HepG2 (cell line): Measurements from ENCODE around the gene FOXS1. TPM values are rescaled to one million over a fixed set of nuclear protein-coding genes. Genes with fewer than 3 reads are reported as not detected.
A peak's percentile ranks its signal among the peaks of the same experiment; 100 is the strongest.

ENCODE experiments used
- CBX5 ChIP-seq: sonication (generic); formaldehyde crosslinking; IDR thresholded peaks from 2 replicates; pipeline ENCODE4 v1.4.0; 2020; ENCODE audit warnings: missing genetic modification reagents, borderline replicate concordance
- CHD4 ChIP-seq: fragments of 200-600 bp; sonication (generic); IDR thresholded peaks from 2 replicates; pipeline ENCODE4 v1.7.0; 2017; ENCODE audit warnings: mild to moderate bottlenecking, low read length, borderline replicate concordance
- EEA1 ChIP-seq: sonication (generic); formaldehyde crosslinking; IDR thresholded peaks from 2 replicates; pipeline ENCODE4 v1.5.1; 2020; ENCODE audit warnings: mild to moderate bottlenecking, missing genetic modification reagents, borderline replicate concordance
- GATAD1 ChIP-seq: IDR thresholded peaks from 2 replicates; pipeline ENCODE4 v1.6.1; 2016; ENCODE audit warnings: missing genetic modification reagents, missing compliant biosample characterization
- IRX3 ChIP-seq: sonication (generic); formaldehyde crosslinking; IDR thresholded peaks from 2 replicates; pipeline ENCODE4 v1.8.1; 2023; ENCODE audit warnings: mild to moderate bottlenecking, low read depth, missing genetic modification reagents, borderline replicate concordance
- KDM5B ChIP-seq: sonication (generic); formaldehyde crosslinking; IDR thresholded peaks from 2 replicates; pipeline ENCODE4 v1.4.0; 2020; ENCODE audit warnings: missing genetic modification reagents, mild to moderate bottlenecking, borderline replicate concordance
- POLR2AphosphoS2 ChIP-seq: IDR thresholded peaks from 2 replicates; pipeline ENCODE4 v1.6.1; 2011; ENCODE audit warnings: low read depth, low read length, improper control_type of control experiment
- SMAD1 ChIP-seq: sonication (generic); formaldehyde crosslinking; IDR thresholded peaks from 2 replicates; pipeline ENCODE4 v1.4.0; 2020; ENCODE audit warnings: missing genetic modification reagents, low read depth, mild to moderate bottlenecking, borderline replicate concordance
- SPEN ChIP-seq: sonication (generic); formaldehyde crosslinking; IDR thresholded peaks from 2 replicates; pipeline ENCODE4 v1.5.1; 2020; ENCODE audit warnings: low read depth, mild to moderate bottlenecking, missing genetic modification reagents
- SRSF1 ChIP-seq: fragments of 200-400 bp; formaldehyde crosslinking; optimal IDR thresholded peaks from 2 replicates; pipeline ENCODE3; 2017; ENCODE audit warnings: mild to moderate bottlenecking, low read depth, low read length, moderate library complexity
- ZMYM3 ChIP-seq: sonication (generic); formaldehyde crosslinking; IDR thresholded peaks from 2 replicates; pipeline ENCODE4 v1.5.1; 2020; ENCODE audit warnings: mild to moderate bottlenecking, missing genetic modification reagents
- ZNF260 ChIP-seq: sonication (generic); formaldehyde crosslinking; IDR thresholded peaks from 2 replicates; pipeline ENCODE4 v1.4.0; 2020; ENCODE audit warnings: missing genetic modification reagents, low read depth, mild to moderate bottlenecking, borderline replicate concordance
- polyA plus RNA-seq, 8 experiments: library from polyadenylated mRNA; depleted of rRNA in 3 of 8; stranded (reverse) in 7 of 8; unstranded in 1 of 8; fragments of >200 nt; fragmentation: Illumina TruSeq in 4 of 8; extraction: Trizol in 4 of 8; gene quantifications; 2 replicates each; pipeline versions ENCODE4 v1.2.1 to v1.2.3, GENCODE V29; 2011 to 2016; ENCODE audit warnings: low read depth in 4 of 8, missing spikeins in 1 of 8, mixed read lengths in 1 of 8; ENCODE audit not compliant: insufficient read depth in 1 of 8
- total RNA-seq, 5 experiments: library from RNA; depleted of rRNA; stranded (reverse); fragments of >200 nt; fragmentation: Illumina TruSeq; extraction: Trizol; gene quantifications; 2 replicates each; pipeline ENCODE4 v1.2.3, GENCODE V29; 2016; ENCODE audit warnings: low read depth in 1 of 5
- TF ChIP-seq, protein P1 (sequence below): sonication (generic); IDR thresholded peaks from 2 replicates; pipeline ENCODE4 v1.6.1; 2016; ENCODE audit warnings: low read depth, borderline replicate concordance
- TF ChIP-seq, protein P2 (sequence below): sonication (generic); formaldehyde crosslinking; IDR thresholded peaks from 2 replicates; pipeline ENCODE4 v1.4.0; 2020; ENCODE audit warnings: mild to moderate bottlenecking, missing genetic modification reagents, borderline replicate concordance
- TF ChIP-seq, protein P3 (sequence below): IDR thresholded peaks from 2 replicates; pipeline ENCODE4 v1.6.1; 2016; ENCODE audit warnings: low read depth, control low read depth
- TF ChIP-seq, protein P4 (sequence below): sonication (generic); formaldehyde crosslinking; IDR thresholded peaks from 2 replicates; pipeline ENCODE4 v1.4.0; 2020; ENCODE audit warnings: mild to moderate bottlenecking, missing genetic modification reagents
- TF ChIP-seq, protein P5 (sequence below): sonication (generic); formaldehyde crosslinking; IDR thresholded peaks from 2 replicates; pipeline ENCODE4 v1.4.0; 2020; ENCODE audit warnings: low read depth, mild to moderate bottlenecking, missing genetic modification reagents

FOXS1 gene
- total and polyA plus RNA-seq, 2 of the 13 experiments (the other 11 are each of a cell fraction or from before 2014, with no cell fraction given) = not detected

DNA sequence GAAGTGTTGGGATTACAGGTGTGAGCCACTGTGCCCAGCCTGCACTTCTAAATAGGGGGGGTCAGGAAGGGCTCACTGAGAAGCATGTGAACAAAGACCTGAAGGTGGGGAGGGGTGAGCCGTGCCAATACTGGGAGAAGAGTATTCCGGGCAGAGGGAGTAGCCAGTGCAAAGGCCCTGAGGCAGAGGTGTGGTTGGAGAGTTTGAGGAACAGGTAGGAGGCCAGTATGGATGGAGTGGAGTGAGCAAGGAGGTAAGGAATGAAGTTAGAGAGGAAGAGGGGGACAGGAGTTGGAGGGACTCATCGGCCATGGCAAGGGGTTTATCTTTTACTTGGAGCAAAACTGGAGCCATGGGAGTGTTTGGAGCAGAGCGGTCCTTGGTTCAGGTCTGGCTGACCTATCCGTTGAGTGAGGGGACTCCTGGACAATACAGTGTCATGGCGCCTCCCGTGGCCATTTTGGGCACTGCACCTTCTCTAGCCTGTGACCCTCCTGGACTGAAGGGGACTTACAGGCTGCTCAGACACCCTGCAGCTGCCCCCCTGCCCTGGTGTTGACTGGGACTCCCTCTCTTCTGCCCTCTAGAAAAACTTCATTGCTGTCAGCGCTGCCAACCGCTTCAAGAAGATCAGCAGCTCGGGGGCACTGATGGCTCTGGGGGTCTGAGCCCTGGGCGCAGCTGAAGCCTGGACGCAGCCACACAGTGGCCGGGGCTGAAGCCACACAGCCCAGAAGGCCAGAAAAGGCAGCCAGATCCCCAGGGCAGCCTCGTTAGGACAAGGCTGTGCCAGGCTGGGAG is 12.1 kb downstream of the FOXS1 start (continued):
- TF ChIP-seq, protein P1, sequence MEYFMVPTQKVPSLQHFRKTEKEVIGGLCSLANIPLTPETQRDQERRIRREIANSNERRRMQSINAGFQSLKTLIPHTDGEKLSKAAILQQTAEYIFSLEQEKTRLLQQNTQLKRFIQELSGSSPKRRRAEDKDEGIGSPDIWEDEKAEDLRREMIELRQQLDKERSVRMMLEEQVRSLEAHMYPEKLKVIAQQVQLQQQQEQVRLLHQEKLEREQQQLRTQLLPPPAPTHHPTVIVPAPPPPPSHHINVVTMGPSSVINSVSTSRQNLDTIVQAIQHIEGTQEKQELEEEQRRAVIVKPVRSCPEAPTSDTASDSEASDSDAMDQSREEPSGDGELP = no peak
- 0 out of 2 replicates have a peak, but pooled peaks have one; percentile 30 for TF ChIP-seq SMAD1
- TF ChIP-seq ZMYM3 (CRISPR knock-in tag) = 0 out of 2 replicates have a peak, but pooled peaks have one; percentile 21
- no peak for TF ChIP-seq SRSF1
- TF ChIP-seq POLR2AphosphoS2 = no peak
- no peak for TF ChIP-seq IRX3 (CRISPR knock-in tag)
- no peak for TF ChIP-seq ZNF260
- TF ChIP-seq, protein P2, sequence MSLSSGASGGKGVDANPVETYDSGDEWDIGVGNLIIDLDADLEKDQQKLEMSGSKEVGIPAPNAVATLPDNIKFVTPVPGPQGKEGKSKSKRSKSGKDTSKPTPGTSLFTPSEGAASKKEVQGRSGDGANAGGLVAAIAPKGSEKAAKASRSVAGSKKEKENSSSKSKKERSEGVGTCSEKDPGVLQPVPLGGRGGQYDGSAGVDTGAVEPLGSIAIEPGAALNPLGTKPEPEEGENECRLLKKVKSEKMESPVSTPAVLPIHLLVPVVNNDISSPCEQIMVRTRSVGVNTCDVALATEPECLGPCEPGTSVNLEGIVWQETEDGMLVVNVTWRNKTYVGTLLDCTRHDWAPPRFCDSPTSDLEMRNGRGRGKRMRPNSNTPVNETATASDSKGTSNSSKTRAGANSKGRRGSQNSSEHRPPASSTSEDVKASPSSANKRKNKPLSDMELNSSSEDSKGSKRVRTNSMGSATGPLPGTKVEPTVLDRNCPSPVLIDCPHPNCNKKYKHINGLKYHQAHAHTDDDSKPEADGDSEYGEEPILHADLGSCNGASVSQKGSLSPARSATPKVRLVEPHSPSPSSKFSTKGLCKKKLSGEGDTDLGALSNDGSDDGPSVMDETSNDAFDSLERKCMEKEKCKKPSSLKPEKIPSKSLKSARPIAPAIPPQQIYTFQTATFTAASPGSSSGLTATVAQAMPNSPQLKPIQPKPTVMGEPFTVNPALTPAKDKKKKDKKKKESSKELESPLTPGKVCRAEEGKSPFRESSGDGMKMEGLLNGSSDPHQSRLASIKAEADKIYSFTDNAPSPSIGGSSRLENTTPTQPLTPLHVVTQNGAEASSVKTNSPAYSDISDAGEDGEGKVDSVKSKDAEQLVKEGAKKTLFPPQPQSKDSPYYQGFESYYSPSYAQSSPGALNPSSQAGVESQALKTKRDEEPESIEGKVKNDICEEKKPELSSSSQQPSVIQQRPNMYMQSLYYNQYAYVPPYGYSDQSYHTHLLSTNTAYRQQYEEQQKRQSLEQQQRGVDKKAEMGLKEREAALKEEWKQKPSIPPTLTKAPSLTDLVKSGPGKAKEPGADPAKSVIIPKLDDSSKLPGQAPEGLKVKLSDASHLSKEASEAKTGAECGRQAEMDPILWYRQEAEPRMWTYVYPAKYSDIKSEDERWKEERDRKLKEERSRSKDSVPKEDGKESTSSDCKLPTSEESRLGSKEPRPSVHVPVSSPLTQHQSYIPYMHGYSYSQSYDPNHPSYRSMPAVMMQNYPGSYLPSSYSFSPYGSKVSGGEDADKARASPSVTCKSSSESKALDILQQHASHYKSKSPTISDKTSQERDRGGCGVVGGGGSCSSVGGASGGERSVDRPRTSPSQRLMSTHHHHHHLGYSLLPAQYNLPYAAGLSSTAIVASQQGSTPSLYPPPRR = no peak
- TF ChIP-seq SPEN (CRISPR knock-in tag) = 0 out of 2 replicates have a peak, but pooled peaks have one; percentile 49
- TF ChIP-seq, protein P3, sequence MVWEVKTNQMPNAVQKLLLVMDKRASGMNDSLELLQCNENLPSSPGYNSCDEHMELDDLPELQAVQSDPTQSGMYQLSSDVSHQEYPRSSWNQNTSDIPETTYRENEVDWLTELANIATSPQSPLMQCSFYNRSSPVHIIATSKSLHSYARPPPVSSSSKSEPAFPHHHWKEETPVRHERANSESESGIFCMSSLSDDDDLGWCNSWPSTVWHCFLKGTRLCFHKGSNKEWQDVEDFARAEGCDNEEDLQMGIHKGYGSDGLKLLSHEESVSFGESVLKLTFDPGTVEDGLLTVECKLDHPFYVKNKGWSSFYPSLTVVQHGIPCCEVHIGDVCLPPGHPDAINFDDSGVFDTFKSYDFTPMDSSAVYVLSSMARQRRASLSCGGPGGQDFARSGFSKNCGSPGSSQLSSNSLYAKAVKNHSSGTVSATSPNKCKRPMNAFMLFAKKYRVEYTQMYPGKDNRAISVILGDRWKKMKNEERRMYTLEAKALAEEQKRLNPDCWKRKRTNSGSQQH (CRISPR knock-in tag) = no peak
- peak; percentile 24; the same call in 1 of the 2 replicates for TF ChIP-seq CBX5 (CRISPR knock-in tag)
- TF ChIP-seq CHD4 = 0 out of 2 replicates have a peak, but pooled peaks have one; percentile 24
- TF ChIP-seq EEA1 = peak; percentile 64; the same call in 1 of the 2 replicates
- TF ChIP-seq KDM5B (CRISPR knock-in tag) = no peak
- TF ChIP-seq, protein P4, sequence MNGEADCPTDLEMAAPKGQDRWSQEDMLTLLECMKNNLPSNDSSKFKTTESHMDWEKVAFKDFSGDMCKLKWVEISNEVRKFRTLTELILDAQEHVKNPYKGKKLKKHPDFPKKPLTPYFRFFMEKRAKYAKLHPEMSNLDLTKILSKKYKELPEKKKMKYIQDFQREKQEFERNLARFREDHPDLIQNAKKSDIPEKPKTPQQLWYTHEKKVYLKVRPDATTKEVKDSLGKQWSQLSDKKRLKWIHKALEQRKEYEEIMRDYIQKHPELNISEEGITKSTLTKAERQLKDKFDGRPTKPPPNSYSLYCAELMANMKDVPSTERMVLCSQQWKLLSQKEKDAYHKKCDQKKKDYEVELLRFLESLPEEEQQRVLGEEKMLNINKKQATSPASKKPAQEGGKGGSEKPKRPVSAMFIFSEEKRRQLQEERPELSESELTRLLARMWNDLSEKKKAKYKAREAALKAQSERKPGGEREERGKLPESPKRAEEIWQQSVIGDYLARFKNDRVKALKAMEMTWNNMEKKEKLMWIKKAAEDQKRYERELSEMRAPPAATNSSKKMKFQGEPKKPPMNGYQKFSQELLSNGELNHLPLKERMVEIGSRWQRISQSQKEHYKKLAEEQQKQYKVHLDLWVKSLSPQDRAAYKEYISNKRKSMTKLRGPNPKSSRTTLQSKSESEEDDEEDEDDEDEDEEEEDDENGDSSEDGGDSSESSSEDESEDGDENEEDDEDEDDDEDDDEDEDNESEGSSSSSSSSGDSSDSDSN (CRISPR knock-in tag) = 0 out of 2 replicates have a peak, but pooled peaks have one; percentile 28
- TF ChIP-seq, protein P5, sequence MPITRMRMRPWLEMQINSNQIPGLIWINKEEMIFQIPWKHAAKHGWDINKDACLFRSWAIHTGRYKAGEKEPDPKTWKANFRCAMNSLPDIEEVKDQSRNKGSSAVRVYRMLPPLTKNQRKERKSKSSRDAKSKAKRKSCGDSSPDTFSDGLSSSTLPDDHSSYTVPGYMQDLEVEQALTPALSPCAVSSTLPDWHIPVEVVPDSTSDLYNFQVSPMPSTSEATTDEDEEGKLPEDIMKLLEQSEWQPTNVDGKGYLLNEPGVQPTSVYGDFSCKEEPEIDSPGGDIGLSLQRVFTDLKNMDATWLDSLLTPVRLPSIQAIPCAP (CRISPR knock-in tag) = 0 out of 2 replicates have a peak, but pooled peaks have one; percentile 29
- no peak for TF ChIP-seq GATAD1 (CRISPR knock-in tag)
